Mesendoderm (in vitro differentiated cells): ENCODE measurements around the gene POP4.

Experiments
- DNase-seq: peaks from one replicate; pipeline ENCODE4 v3.0.0; 2013
- H2AK5ac ChIP-seq: 2 replicates; pipeline ENCODE4 v1.6.1; 2013; ENCODE audit warnings: low read length, inconsistent platforms
- H2BK120ac ChIP-seq: 2 replicates; pipeline ENCODE4 v1.6.1; 2013; ENCODE audit warnings: low read depth, mild to moderate bottlenecking, low read length, moderate library complexity, mixed read lengths
- H2BK15ac ChIP-seq: replicated peaks from 2 replicates; pipeline ENCODE4 v1.6.1; 2013; ENCODE audit warnings: low read depth, mild to moderate bottlenecking, moderate library complexity
- H2BK5ac ChIP-seq: 2 replicates; pipeline ENCODE4 v1.6.1; 2013; ENCODE audit warnings: low read length, inconsistent platforms
- H3K18ac ChIP-seq: 2 replicates; pipeline ENCODE4 v1.6.1; 2013; ENCODE audit warnings: mild to moderate bottlenecking, low read length, mixed read lengths
- H3K23ac ChIP-seq: one replicate; pipeline ENCODE4 v1.6.1; 2013; ENCODE audit warnings: low read length
- H3K27ac ChIP-seq: 2 replicates; pipeline ENCODE4 v1.5.1; 2013; ENCODE audit warnings: low read depth, mild to moderate bottlenecking, inconsistent platforms, low read length, moderate library complexity
- H3K27me3 ChIP-seq: 2 replicates; pipeline ENCODE4 v1.6.1; 2013; ENCODE audit warnings: low read length, control low read depth, mild to moderate bottlenecking, inconsistent platforms; ENCODE audit not compliant: insufficient read depth, poor library complexity
- H3K36me3 ChIP-seq: 2 replicates; pipeline ENCODE4 v1.6.1; 2013; ENCODE audit warnings: low read length, inconsistent platforms; ENCODE audit not compliant: control insufficient read depth, insufficient read depth
- H3K4ac ChIP-seq: one replicate; pipeline ENCODE4 v1.6.1; 2013; ENCODE audit warnings: low read depth, mild to moderate bottlenecking, low read length, moderate library complexity
- H3K4me1 ChIP-seq: 2 replicates; pipeline ENCODE4 v1.6.1; 2013; ENCODE audit warnings: low read depth, low read length, inconsistent platforms; ENCODE audit not compliant: control insufficient read depth
- H3K4me2 ChIP-seq: 2 replicates; pipeline ENCODE4 v1.6.1; 2013; ENCODE audit warnings: low read length
- H3K4me3 ChIP-seq: 2 replicates; pipeline ENCODE4 v1.5.1; 2013; ENCODE audit warnings: mild to moderate bottlenecking, low read length
- H3K56ac ChIP-seq: one replicate; pipeline ENCODE4 v1.6.1; 2013; ENCODE audit warnings: low read length
- H3K79me1 ChIP-seq: 2 replicates; pipeline ENCODE4 v1.6.1; 2013; ENCODE audit warnings: low read length, inconsistent platforms
- H3K79me2 ChIP-seq: 2 replicates; pipeline ENCODE4 v1.6.1; 2013; ENCODE audit warnings: mild to moderate bottlenecking, low read length; ENCODE audit not compliant: control insufficient read depth, insufficient read depth
- H3K9ac ChIP-seq: 2 replicates; pipeline ENCODE4 v1.6.1; 2013; ENCODE audit warnings: low read length, inconsistent platforms
- H4K5ac ChIP-seq: one replicate; pipeline ENCODE4 v1.6.1; 2013; ENCODE audit warnings: low read length
- H4K8ac ChIP-seq: one replicate; pipeline ENCODE4 v1.6.1; 2013; ENCODE audit warnings: low read depth, mild to moderate bottlenecking, control low read depth, low read length, moderate library complexity
- WGBS: extraction: QIAGEN DNeasy Blood & Tissue Kit; methylation state at CpG from one replicate; pipeline ENCODE4 v1.1.7; 2013; ENCODE audit warnings: low lambda C conversion rate, missing lambda C conversion rate; ENCODE audit not compliant: insufficient coverage; ENCODE audit errors: extremely low coverage; 5-methylcytosine and 5-hydroxymethylcytosine counted together

POP4 gene

GRCh38 chr19:29562299-29563297 is 43.5 kb upstream of the POP4 start:
- no peak overlapping the region for H2BK15ac ChIP-seq
- H3K9ac ChIP-seq, result no peak overlapping the region
- no peaks in the 10 kb centered on the region for H3K4me1 ChIP-seq
- no peak overlapping the region for H4K8ac ChIP-seq
- no peak overlapping the region for H4K5ac ChIP-seq
- no peaks in the 10 kb centered on the region for H3K79me2 ChIP-seq
- H3K18ac ChIP-seq, result no peak overlapping the region
- no peak for DNase-seq
- no peak overlapping the region for H3K27ac ChIP-seq
- no CpG with 5 or more reads among the region's 16 CpGs for WGBS
- no peak overlapping the region for H2AK5ac ChIP-seq
- H3K4ac ChIP-seq, result no peak overlapping the region
- H2BK5ac ChIP-seq, result no peak overlapping the region
- H3K4me2 ChIP-seq, result no peak overlapping the region
- H3K56ac ChIP-seq, result no peak overlapping the region
- no peaks in the 10 kb centered on the region for H3K36me3 ChIP-seq
- H3K23ac ChIP-seq, result no peak overlapping the region
- H3K27me3 ChIP-seq, result no peaks in the 10 kb centered on the region
- H3K4me3 ChIP-seq, result no peak overlapping the region
- no peak overlapping the region for H2BK120ac ChIP-seq
- H3K79me1 ChIP-seq, result no peaks in the 10 kb centered on the region

DNA sequence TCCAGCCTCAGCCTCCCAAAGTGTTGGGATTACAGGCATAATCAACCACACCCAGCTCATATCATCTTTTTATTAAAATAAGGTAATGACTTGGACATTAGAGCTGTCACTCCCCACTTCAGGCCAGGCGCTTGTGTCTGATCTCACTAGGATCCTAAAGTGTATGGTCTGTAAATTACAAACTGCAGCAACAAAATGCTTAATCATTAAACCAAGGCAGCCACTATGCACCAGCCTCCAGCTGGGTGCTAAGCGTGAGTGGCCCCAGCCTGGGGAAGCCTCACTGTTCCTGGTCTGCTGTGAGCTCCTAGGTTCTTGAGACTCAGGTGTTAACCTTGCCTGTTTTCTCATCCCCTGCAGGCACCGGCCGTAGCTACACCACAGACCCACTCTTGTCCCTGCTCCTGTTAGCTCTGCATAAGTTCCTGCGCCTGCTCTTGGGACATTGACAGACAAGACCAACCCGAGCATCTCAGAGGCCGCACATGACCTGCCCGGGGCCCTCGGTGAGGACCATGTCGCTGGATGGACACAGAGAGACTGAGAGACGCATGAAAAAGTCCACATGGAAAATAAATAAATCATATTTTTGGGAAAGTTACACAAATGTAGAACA is 42.5 kb upstream of the POP4 start:
- H3K36me3 ChIP-seq, result no peaks in the 10 kb centered on the region
- no peak for DNase-seq
- no peak overlapping the region for H4K8ac ChIP-seq
- H3K4ac ChIP-seq, result no peak overlapping the region
- no peaks in the 10 kb centered on the region for H3K79me2 ChIP-seq
- H3K4me2 ChIP-seq, result no peak overlapping the region
- no peak overlapping the region for H2BK15ac ChIP-seq
- H4K5ac ChIP-seq, result no peak overlapping the region
- H2BK120ac ChIP-seq, result no peak overlapping the region
- H3K18ac ChIP-seq, result no peak overlapping the region
- no peaks in the 10 kb centered on the region for H3K27me3 ChIP-seq
- no peak overlapping the region for H2BK5ac ChIP-seq
- H3K27ac ChIP-seq, result no peak overlapping the region
- no peak overlapping the region for H2AK5ac ChIP-seq
- no peak overlapping the region for H3K9ac ChIP-seq
- H3K79me1 ChIP-seq, result no peaks in the 10 kb centered on the region
- no peaks in the 10 kb centered on the region for H3K4me1 ChIP-seq
- no peak overlapping the region for H3K56ac ChIP-seq
- no CpG with 5 or more reads among the region's 11 CpGs for WGBS
- H3K4me3 ChIP-seq, result no peak overlapping the region
- H3K23ac ChIP-seq, result no peak overlapping the region

DNA sequence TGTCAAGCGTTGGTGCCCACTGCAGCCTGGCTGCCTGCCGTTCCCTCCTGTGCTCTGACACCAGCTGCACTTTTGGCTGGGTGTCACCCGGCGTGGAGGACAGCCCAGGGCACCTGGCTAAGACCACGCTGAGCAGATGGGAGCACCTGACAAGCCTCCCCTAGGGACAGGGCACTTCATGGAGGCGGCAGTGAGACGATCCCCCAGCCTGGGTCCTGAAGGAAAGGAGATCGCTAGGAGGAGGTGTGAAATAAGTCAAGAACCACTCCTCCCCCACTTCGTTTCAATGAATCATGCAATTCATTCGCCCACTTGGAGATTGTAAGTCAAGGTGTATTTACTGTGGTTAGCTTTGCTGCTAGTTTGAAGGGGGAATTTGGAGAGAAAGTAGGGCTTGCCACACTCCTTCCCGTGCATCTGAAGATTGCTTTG is 41.5 kb upstream of the POP4 start:
- WGBS, result no CpG with 5 or more reads among the region's 11 CpGs
- no peaks in the 10 kb centered on the region for H3K79me1 ChIP-seq
- no peaks in the 10 kb centered on the region for H3K36me3 ChIP-seq
- H2BK120ac ChIP-seq, result no peak overlapping the region
- DNase-seq, result peak; percentile 19
- no peaks in the 10 kb centered on the region for H3K4me1 ChIP-seq
- H3K79me2 ChIP-seq, result no peaks in the 10 kb centered on the region
- H2BK5ac ChIP-seq, result no peak overlapping the region
- no peak overlapping the region for H3K4ac ChIP-seq
- H3K9ac ChIP-seq, result no peak overlapping the region
- no peak overlapping the region for H3K56ac ChIP-seq
- H3K27me3 ChIP-seq, result no peaks in the 10 kb centered on the region
- no peak overlapping the region for H2BK15ac ChIP-seq
- no peak overlapping the region for H4K8ac ChIP-seq
- no peak overlapping the region for H2AK5ac ChIP-seq
- H3K27ac ChIP-seq, result no peak overlapping the region
- no peak overlapping the region for H3K23ac ChIP-seq
- no peak overlapping the region for H3K4me3 ChIP-seq
- H3K4me2 ChIP-seq, result no peak overlapping the region
- H3K18ac ChIP-seq, result no peak overlapping the region
- H4K5ac ChIP-seq, result no peak overlapping the region

DNA sequence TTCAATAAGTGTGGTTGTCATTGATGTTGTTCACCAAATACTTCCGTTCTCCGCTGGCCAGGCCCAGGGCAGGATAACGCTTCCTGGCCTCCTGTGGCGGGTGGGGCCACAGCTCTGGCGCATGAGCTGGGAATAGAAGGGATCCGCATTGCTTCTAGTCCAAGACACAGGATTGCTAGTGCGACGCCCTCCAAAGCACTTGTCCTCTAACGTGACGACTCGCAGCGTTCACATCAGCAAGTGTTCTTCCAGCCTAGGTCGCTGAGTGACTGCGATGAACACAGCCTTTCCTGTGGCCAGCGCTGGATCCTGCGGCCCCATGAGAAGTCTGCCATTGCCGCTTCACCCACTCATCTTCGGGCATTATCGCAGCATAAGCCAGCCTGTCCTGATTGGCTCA is 40.9 kb upstream of the POP4 start:
- Histone ChIP-seq H2BK120ac (no peak overlapping the region), H3K56ac (peak overlapping the region; percentile 7), H2BK15ac (no peak overlapping the region), H3K9ac (no peak overlapping the region), H2BK5ac (no peak overlapping the region), H3K79me1 (no peaks in the 10 kb centered on the region), H4K5ac (no peak overlapping the region), H3K4me2 (no peak overlapping the region), H2AK5ac (no peak overlapping the region), H3K4me1 (no peaks in the 10 kb centered on the region), H3K36me3 (no peaks in the 10 kb centered on the region), H3K4ac (no peak overlapping the region), H3K27me3 (no peaks in the 10 kb centered on the region), H4K8ac (no peak overlapping the region), H3K23ac (no peak overlapping the region), H3K79me2 (no peaks in the 10 kb centered on the region), H3K27ac (no peak overlapping the region), H3K4me3 (no peak overlapping the region), H3K18ac (no peak overlapping the region)
- WGBS, result no CpG with 5 or more reads among the region's 19 CpGs
- DNase-seq, result no peak

GRCh38 chr19:29566496-29567054 is 39.5 kb upstream of the POP4 start:
- no peak overlapping the region for H4K8ac ChIP-seq
- no peak overlapping the region for H2BK15ac ChIP-seq
- no peaks in the 10 kb centered on the region for H3K4me1 ChIP-seq
- H3K56ac ChIP-seq, result no peak overlapping the region
- H2BK5ac ChIP-seq, result no peak overlapping the region
- no peak overlapping the region for H2BK120ac ChIP-seq
- no peak overlapping the region for H3K27ac ChIP-seq
- H3K79me1 ChIP-seq, result no peaks in the 10 kb centered on the region
- no peak overlapping the region for H3K4me3 ChIP-seq
- DNase-seq, result no peak
- no peak overlapping the region for H3K23ac ChIP-seq
- H4K5ac ChIP-seq, result no peak overlapping the region
- no peaks in the 10 kb centered on the region for H3K27me3 ChIP-seq
- H3K36me3 ChIP-seq, result no peaks in the 10 kb centered on the region
- no CpG with 5 or more reads among the region's 3 CpGs for WGBS
- H3K4me2 ChIP-seq, result no peak overlapping the region
- H2AK5ac ChIP-seq, result no peak overlapping the region
- H3K9ac ChIP-seq, result no peak overlapping the region
- H3K18ac ChIP-seq, result no peak overlapping the region
- no peaks in the 10 kb centered on the region for H3K79me2 ChIP-seq
- no peak overlapping the region for H3K4ac ChIP-seq
